HG03175 (cell line): ENCODE measurements around the gene IL17RB.

ENCODE experiments used
- ATAC-seq: cut with Tn5 transposase; IDR thresholded peaks from one replicate; pipeline ENCODE4 v1.9.1; 2021; ENCODE audit warnings: mild to moderate bottlenecking, moderate library complexity; ENCODE audit not compliant: unreplicated experiment

The IL17RB gene

GRCh38 chr3:53902067-53902466 is 55.7 kb downstream of the IL17RB start:
- ATAC-seq: no peak

- no peak for ATAC-seq
Measured at GRCh38 chr3:53902711-53903110, 56.3 kb downstream of the IL17RB start.

GRCh38 chr3:53913401-53913800 is 67.0 kb downstream of the IL17RB start:
- no peak for ATAC-seq
